Glomerular endothelial cell (primary cell): ENCODE results near the gene PREPL. TPM values are rescaled to one million over a fixed set of nuclear protein-coding genes. Genes with fewer than 3 reads are reported as not detected.

ENCODE experiments used
- total RNA-seq: library from RNA; depleted of rRNA; stranded (reverse); fragments of >200 nt; gene quantifications from 2 replicates; pipeline ENCODE4 v1.2.3, GENCODE V29; 2015

PREPL gene
- total RNA-seq, 1 donor from 2014 or later: 28.8 TPM

Other genes with a start within 250 kb of the PREPL start
- 15.5 and 16.3 TPM in 2 replicates for gene PPM1B, start 192.6 kb downstream of the PREPL start, total RNA-seq
- not detected in 2 replicates for gene SLC3A1, start 86.0 kb downstream of the PREPL start, total RNA-seq
- 1.7 and 6.1 TPM in 2 replicates for gene CAMKMT, start 453 bp upstream of the PREPL start, total RNA-seq